ENCODE data around the gene GALNT10. TPM values are rescaled to one million over a fixed set of nuclear protein-coding genes. Genes with fewer than 3 reads are reported as not detected.

Gene GALNT10
- polyA plus RNA-seq, 1 of the 3 experiments (the other 2 are of a cell fraction): 56.3 TPM

DNA sequence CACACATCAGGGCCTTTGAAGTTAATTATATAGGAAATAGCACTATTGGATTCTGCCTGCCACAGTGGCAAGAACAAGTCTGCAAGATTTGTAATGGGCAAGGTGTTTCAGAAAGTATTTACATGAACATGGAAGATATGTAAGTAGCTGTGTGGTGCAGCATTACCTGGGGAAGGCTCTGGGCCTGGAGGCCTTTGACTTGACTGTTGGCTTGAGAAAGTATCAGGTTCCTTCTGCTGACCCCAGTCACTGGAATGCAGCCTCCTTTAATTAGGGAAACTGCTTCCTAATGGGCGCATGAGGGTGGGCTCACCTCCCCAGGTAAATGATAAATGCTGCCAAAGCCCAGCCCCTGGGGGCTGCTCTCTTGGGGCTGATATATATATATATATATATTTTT is 102.7 kb downstream of the GALNT10 start:
- no peak overlapping the region for H3K4me3 ChIP-seq (ENCODE audit: low read depth in 2 of 2, low read length in 1 of 2)
- peaks cover 25 to 40% of the 10 kb centered on the region in 2 experiments for H3K36me3 ChIP-seq (replicated peaks in 1 of 2; ENCODE audit: control insufficient read depth in 1 of 2, insufficient read depth in 2 of 2, low read length in 1 of 2)
- DNase-seq: no peak
- H3K27ac ChIP-seq (ENCODE audit: low read depth in 2 of 2, low read length in 1 of 2): no peak overlapping the region
- WGBS (ENCODE audit: low lambda C conversion rate): 100% methylated on average over 1 of the region's 1 CpG
- H3K4me1 ChIP-seq (ENCODE audit: control insufficient read depth in 1 of 2, insufficient read depth in 2 of 2, low read depth in 1 of 2, low read length in 1 of 2): no peaks in the 10 kb centered on the region; a peak in 1 of 4 replicates
- CTCF ChIA-PET: no interaction called here
- no peak overlapping the region for H3K4me2 ChIP-seq
- H3F3A ChIP-seq (replicated peaks; ENCODE audit: insufficient read depth): peaks cover 10% of the 10 kb centered on the region
- no peak overlapping the region for H3K9ac ChIP-seq
- H2AFZ ChIP-seq (ENCODE audit: low read depth): no peak overlapping the region
- TF ChIP-seq TEAD4 (IDR thresholded peaks at IDR 0.05; ENCODE audit: borderline replicate concordance, insufficient read depth) (no peak), SMC3 (IDR thresholded peaks at IDR 0.05; ENCODE audit: low read depth, low read length) (no peak), POLR2AphosphoS5 (IDR thresholded peaks at IDR 0.05; ENCODE audit: low read depth, low read length) (no peak), GATA2 (CRISPR knock-in tag; IDR thresholded peaks at IDR 0.05) (no peak), RAD21 (IDR thresholded peaks at IDR 0.05; ENCODE audit: low read length) (no peak), NFIC (IDR thresholded peaks at IDR 0.05; ENCODE audit: borderline replicate concordance) (no peak), FOXM1 (IDR thresholded peaks at IDR 0.05; ENCODE audit: low read depth) (no peak)
- TF ChIP-seq, protein P1, sequence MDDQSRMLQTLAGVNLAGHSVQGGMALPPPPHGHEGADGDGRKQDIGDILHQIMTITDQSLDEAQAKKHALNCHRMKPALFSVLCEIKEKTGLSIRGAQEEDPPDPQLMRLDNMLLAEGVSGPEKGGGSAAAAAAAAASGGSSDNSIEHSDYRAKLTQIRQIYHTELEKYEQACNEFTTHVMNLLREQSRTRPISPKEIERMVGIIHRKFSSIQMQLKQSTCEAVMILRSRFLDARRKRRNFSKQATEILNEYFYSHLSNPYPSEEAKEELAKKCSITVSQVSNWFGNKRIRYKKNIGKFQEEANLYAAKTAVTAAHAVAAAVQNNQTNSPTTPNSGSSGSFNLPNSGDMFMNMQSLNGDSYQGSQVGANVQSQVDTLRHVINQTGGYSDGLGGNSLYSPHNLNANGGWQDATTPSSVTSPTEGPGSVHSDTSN (IDR thresholded peaks at IDR 0.05): no peak
- H3K9me2 ChIP-seq: no peaks in the 10 kb centered on the region
- H3K79me2 ChIP-seq (ENCODE audit: insufficient read depth): peaks cover 89% of the 10 kb centered on the region
- no peaks in the 10 kb centered on the region for H3K27me3 ChIP-seq (ENCODE audit: insufficient read depth)
- no peaks in the 10 kb centered on the region for H4K20me1 ChIP-seq (ENCODE audit: insufficient read depth)
- H3K9me3 ChIP-seq: no peaks in the 10 kb centered on the region
- POLR2A ChIA-PET: no interaction called here

DNA sequence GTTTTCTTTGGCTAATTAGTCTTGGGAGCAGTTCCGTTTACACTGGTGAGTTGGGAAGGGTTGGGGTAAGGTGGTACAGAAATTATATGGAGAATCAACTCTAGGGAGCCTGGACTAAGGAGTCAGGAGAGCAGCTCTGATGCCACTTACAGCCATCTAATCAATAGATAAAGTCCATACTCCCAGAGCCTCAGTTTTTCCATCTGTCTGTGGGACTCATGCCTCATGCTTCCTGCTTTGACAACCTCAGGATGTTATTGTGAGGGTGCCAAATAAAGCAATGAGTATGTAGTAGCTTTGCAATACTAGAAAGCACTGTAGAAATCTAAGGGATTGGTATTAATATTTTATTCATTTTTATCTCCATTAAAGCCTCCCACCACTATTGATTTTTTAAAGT is 105.0 kb downstream of the GALNT10 start:
- H3K4me3 ChIP-seq (ENCODE audit: low read depth in 2 of 2, low read length in 1 of 2): no peak overlapping the region
- no peak overlapping the region for H2AFZ ChIP-seq (ENCODE audit: low read depth)
- no peaks in the 10 kb centered on the region for H3K9me2 ChIP-seq
- no peaks in the 10 kb centered on the region for H3K9me3 ChIP-seq
- no peaks in the 10 kb centered on the region for H3K27me3 ChIP-seq (ENCODE audit: insufficient read depth)
- H3K4me2 ChIP-seq: no peak overlapping the region
- H3K27ac ChIP-seq (ENCODE audit: low read depth in 2 of 2, low read length in 1 of 2): no peak overlapping the region
- peaks cover 43 to 49% of the 10 kb centered on the region in 2 experiments for H3K36me3 ChIP-seq (replicated peaks in 1 of 2; ENCODE audit: control insufficient read depth in 1 of 2, insufficient read depth in 2 of 2, low read length in 1 of 2)
- H3K4me1 ChIP-seq (ENCODE audit: control insufficient read depth in 1 of 2, insufficient read depth in 2 of 2, low read depth in 1 of 2, low read length in 1 of 2): no peaks in the 10 kb centered on the region; a peak in 1 of 4 replicates
- H3F3A ChIP-seq (replicated peaks; ENCODE audit: insufficient read depth): peaks cover 3% of the 10 kb centered on the region
- CTCF ChIA-PET: no interaction called here
- 94% methylated on average over 1 of the region's 1 CpG for WGBS (ENCODE audit: low lambda C conversion rate)
- no peak overlapping the region for H3K9ac ChIP-seq
- no peaks in the 10 kb centered on the region for H4K20me1 ChIP-seq (ENCODE audit: insufficient read depth)
- no peak for DNase-seq
- POLR2A ChIA-PET: no interaction called here
- peaks cover 68% of the 10 kb centered on the region for H3K79me2 ChIP-seq (ENCODE audit: insufficient read depth)
- TF ChIP-seq TCF12 (IDR thresholded peaks at IDR 0.05) (no peak), FOSL2 (IDR thresholded peaks at IDR 0.05; ENCODE audit: borderline replicate concordance, low read depth) (no peak), RAD21 (IDR thresholded peaks at IDR 0.05; ENCODE audit: low read length) (no peak)
- TF ChIP-seq, protein P2, sequence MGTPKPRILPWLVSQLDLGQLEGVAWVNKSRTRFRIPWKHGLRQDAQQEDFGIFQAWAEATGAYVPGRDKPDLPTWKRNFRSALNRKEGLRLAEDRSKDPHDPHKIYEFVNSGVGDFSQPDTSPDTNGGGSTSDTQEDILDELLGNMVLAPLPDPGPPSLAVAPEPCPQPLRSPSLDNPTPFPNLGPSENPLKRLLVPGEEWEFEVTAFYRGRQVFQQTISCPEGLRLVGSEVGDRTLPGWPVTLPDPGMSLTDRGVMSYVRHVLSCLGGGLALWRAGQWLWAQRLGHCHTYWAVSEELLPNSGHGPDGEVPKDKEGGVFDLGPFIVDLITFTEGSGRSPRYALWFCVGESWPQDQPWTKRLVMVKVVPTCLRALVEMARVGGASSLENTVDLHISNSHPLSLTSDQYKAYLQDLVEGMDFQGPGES (IDR thresholded peaks at IDR 0.05; ENCODE audit: low read depth, low read length): no peak
- TF ChIP-seq, protein P3, sequence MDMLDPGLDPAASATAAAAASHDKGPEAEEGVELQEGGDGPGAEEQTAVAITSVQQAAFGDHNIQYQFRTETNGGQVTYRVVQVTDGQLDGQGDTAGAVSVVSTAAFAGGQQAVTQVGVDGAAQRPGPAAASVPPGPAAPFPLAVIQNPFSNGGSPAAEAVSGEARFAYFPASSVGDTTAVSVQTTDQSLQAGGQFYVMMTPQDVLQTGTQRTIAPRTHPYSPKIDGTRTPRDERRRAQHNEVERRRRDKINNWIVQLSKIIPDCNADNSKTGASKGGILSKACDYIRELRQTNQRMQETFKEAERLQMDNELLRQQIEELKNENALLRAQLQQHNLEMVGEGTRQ (IDR thresholded peaks at IDR 0.05; ENCODE audit: borderline replicate concordance, low read depth, low read length): no peak
- TF ChIP-seq, protein P1 (IDR thresholded peaks at IDR 0.05): no peak
